KMS-11 (cell line): Measurements from ENCODE around the gene ANKRD34B.
"Not testable (repeated sequence)": the region's sequence is repeated elsewhere in the genome, so short reads cannot be mapped to it uniquely, and the experiment has no call there.

Source experiments
- H2AFZ ChIP-seq: fragments of 200-600 bp; sonication (generic); 2 replicates; pipeline ENCODE4 v1.6.1; 2016; ENCODE audit warnings: antibody characterized with exemption, mixed run types, low read depth
- H3K27ac ChIP-seq: fragments of 200-600 bp; sonication (generic); 2 replicates; pipeline ENCODE4 v1.6.1; 2016; ENCODE audit warnings: mild to moderate bottlenecking, mixed run types
- H3K27me3 ChIP-seq: fragments of 200-600 bp; sonication (generic); 2 replicates; pipeline ENCODE4 v1.6.1; 2017; ENCODE audit warnings: mild to moderate bottlenecking, low read depth, mixed run types, moderate library complexity; ENCODE audit not compliant: insufficient read depth
- H3K36me3 ChIP-seq: fragments of 200-600 bp; sonication (generic); 2 replicates; pipeline ENCODE4 v1.6.1; 2017; ENCODE audit warnings: mild to moderate bottlenecking, mixed run types; ENCODE audit not compliant: insufficient read depth
- H3K4me1 ChIP-seq: fragments of 200-600 bp; sonication (generic); 2 replicates; pipeline ENCODE4 v1.6.1; 2016; ENCODE audit warnings: mild to moderate bottlenecking, low read depth, mixed run types; ENCODE audit not compliant: poor library complexity, severe bottlenecking
- H3K4me2 ChIP-seq: fragments of 200-600 bp; sonication (generic); 2 replicates; pipeline ENCODE4 v1.7.0; 2016; ENCODE audit warnings: mild to moderate bottlenecking, mixed run types
- H3K4me3 ChIP-seq: fragments of 200-600 bp; sonication (generic); IDR thresholded peaks from 2 replicates; pipeline ENCODE4 v1.6.1; 2017; ENCODE audit warnings: low read depth, low read length, mixed read lengths; ENCODE audit not compliant: insufficient read depth
- H3K79me2 ChIP-seq: fragments of 200-600 bp; sonication (generic); 2 replicates; pipeline ENCODE4 v1.6.1; 2016; ENCODE audit warnings: low read depth, mixed run types; ENCODE audit not compliant: insufficient read depth
- H3K9ac ChIP-seq: fragments of 200-600 bp; sonication (generic); 2 replicates; pipeline ENCODE4 v1.6.1; 2016; ENCODE audit warnings: mild to moderate bottlenecking, mixed run types
- H4K20me1 ChIP-seq: fragments of 200-600 bp; sonication (generic); 2 replicates; pipeline ENCODE4 v1.6.1; 2016; ENCODE audit warnings: mild to moderate bottlenecking, mixed run types; ENCODE audit not compliant: insufficient read depth
- TF ChIP-seq, protein P1 (sequence below): fragments of 200-600 bp; sonication (generic); conservative IDR thresholded peaks from 2 replicates; pipeline ENCODE4 v1.6.1; 2017; ENCODE audit warnings: low read depth, mild to moderate bottlenecking, antibody characterized with exemption, low read length, moderate library complexity, mixed read lengths

The ANKRD34B gene

GRCh38 chr5:80584770-80585169, 14.7 kb upstream of the ANKRD34B start:
- Histone ChIP-seq H3K9ac (no peak overlapping the region), H4K20me1 (no peaks in the 10 kb centered on the region), H3K27ac (no peak overlapping the region), H3K4me1 (no peaks in the 10 kb centered on the region), H3K79me2 (no peaks in the 10 kb centered on the region), H3K4me3 (no peak overlapping the region), H3K4me2 (no peak overlapping the region), H2AFZ (no peak overlapping the region), H3K36me3 (no peaks in the 10 kb centered on the region), H3K27me3 (no peaks in the 10 kb centered on the region)
- TF ChIP-seq, protein P1, sequence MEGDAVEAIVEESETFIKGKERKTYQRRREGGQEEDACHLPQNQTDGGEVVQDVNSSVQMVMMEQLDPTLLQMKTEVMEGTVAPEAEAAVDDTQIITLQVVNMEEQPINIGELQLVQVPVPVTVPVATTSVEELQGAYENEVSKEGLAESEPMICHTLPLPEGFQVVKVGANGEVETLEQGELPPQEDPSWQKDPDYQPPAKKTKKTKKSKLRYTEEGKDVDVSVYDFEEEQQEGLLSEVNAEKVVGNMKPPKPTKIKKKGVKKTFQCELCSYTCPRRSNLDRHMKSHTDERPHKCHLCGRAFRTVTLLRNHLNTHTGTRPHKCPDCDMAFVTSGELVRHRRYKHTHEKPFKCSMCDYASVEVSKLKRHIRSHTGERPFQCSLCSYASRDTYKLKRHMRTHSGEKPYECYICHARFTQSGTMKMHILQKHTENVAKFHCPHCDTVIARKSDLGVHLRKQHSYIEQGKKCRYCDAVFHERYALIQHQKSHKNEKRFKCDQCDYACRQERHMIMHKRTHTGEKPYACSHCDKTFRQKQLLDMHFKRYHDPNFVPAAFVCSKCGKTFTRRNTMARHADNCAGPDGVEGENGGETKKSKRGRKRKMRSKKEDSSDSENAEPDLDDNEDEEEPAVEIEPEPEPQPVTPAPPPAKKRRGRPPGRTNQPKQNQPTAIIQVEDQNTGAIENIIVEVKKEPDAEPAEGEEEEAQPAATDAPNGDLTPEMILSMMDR, result no peak

DNA sequence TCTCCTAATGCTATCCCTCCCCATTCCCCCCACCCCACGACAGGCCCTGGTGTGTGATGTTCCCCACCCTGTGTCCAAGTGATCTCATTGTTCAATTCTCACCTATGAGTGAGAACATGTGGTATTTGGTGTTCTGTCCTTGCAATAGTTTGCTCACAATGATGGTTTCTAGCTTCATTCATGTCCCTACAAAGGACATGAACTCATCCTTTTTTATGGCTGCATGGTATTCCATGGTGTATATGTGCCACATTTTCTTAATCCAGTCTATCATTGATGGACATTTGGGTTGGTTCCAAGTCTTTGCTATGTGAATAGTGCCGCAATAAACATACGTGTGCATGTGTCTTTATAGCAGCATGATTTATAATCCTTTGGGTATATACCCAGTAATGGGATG, 10.2 kb upstream of the ANKRD34B start:
- H3K4me3 ChIP-seq, H3K79me2 ChIP-seq, H2AFZ ChIP-seq, H3K9ac ChIP-seq, H3K36me3 ChIP-seq, H3K27ac ChIP-seq, H3K27me3 ChIP-seq, H3K4me1 ChIP-seq, H3K4me2 ChIP-seq, H4K20me1 ChIP-seq: not testable (repeated sequence)

GRCh38 chr5:80579050-80579449, 9.0 kb upstream of the ANKRD34B start:
- H4K20me1 ChIP-seq, result no peaks in the 10 kb centered on the region
- no peaks in the 10 kb centered on the region for H3K27me3 ChIP-seq
- H3K79me2 ChIP-seq, result no peaks in the 10 kb centered on the region
- H3K4me2 ChIP-seq, result no peak overlapping the region
- H3K9ac ChIP-seq, result no peak overlapping the region
- no peak overlapping the region for H3K27ac ChIP-seq
- TF ChIP-seq, protein P1, result no peak
- H3K4me1 ChIP-seq, result no peaks in the 10 kb centered on the region
- no peak overlapping the region for H3K4me3 ChIP-seq
- no peak overlapping the region for H2AFZ ChIP-seq
- H3K36me3 ChIP-seq, result no peaks in the 10 kb centered on the region

DNA sequence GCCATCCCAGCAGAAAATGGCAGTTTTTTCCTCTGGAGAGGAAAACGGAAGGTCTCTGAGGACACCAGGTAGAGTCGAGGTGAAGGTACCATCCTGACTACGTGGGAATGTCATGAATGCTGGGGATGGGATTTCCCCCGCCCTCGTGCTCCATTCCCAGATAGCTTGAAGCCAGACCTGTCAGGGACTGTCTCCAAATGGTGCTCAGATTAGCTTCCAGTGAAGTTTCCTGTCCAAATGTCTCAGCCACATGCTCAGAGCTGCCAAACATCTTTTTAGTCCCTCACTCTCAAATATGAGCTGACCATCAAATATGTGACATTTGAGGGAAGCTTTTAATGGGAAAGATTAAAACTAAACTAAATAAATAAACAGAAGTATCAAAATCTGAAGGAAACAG, 7.6 kb upstream of the ANKRD34B start:
- H3K4me1 ChIP-seq, result no peaks in the 10 kb centered on the region
- H4K20me1 ChIP-seq, result no peaks in the 10 kb centered on the region
- H3K4me3 ChIP-seq, result no peak overlapping the region
- H3K79me2 ChIP-seq, result no peaks in the 10 kb centered on the region
- TF ChIP-seq, protein P1, result no peak
- no peak overlapping the region for H3K27ac ChIP-seq
- H3K36me3 ChIP-seq, result no peaks in the 10 kb centered on the region
- H2AFZ ChIP-seq, result no peak overlapping the region
- no peaks in the 10 kb centered on the region for H3K27me3 ChIP-seq
- no peak overlapping the region for H3K9ac ChIP-seq
- no peak overlapping the region for H3K4me2 ChIP-seq

- Histone ChIP-seq H3K4me1 (no peaks in the 10 kb centered on the region), H3K36me3 (no peaks in the 10 kb centered on the region), H3K27me3 (no peaks in the 10 kb centered on the region), H2AFZ (no peak overlapping the region), H4K20me1 (no peaks in the 10 kb centered on the region), H3K27ac (no peak overlapping the region), H3K4me2 (no peak overlapping the region), H3K79me2 (no peaks in the 10 kb centered on the region), H3K9ac (no peak overlapping the region), H3K4me3 (no peak overlapping the region)
- TF ChIP-seq, protein P1, result no peak
These were observed 6.3 kb upstream of the ANKRD34B start for GRCh38 chr5:80576383-80576782.
